Kidney epithelial cell (primary cell): ENCODE results near the gene DGKA. TPM values are rescaled to one million over a fixed set of nuclear protein-coding genes. Genes with fewer than 3 reads are reported as not detected.

Experiments used
- DNase-seq: peaks from one replicate; pipeline ENCODE4 v3.0.0-alpha.2; 2010; ENCODE audit warnings: low read depth
- H3K27me3 ChIP-seq: 2 replicates; pipeline ENCODE4 v1.6.0; 2011; ENCODE audit warnings: low read length; ENCODE audit not compliant: control insufficient read depth, insufficient read depth
- H3K36me3 ChIP-seq: 2 replicates; pipeline ENCODE4 v1.5.1; 2011; ENCODE audit warnings: low read length; ENCODE audit not compliant: control insufficient read depth, insufficient read depth
- H3K4me3 ChIP-seq: 2 replicates; pipeline ENCODE4 v1.5.1; 2011; ENCODE audit warnings: low read depth, mild to moderate bottlenecking, control low read depth, low read length
- total RNA-seq: library from RNA; depleted of rRNA; stranded (reverse); fragments of >200 nt; gene quantifications from 2 replicates; pipeline ENCODE4 v1.2.3, GENCODE V29; 2015
- TF ChIP-seq, protein P1 (sequence below): IDR thresholded peaks from 2 replicates; pipeline ENCODE4 v1.5.1; 2011; ENCODE audit warnings: mild to moderate bottlenecking, moderate library complexity, low read length, control low read depth, inconsistent platforms; ENCODE audit not compliant: insufficient read depth, poor library complexity, severe bottlenecking

DGKA gene
- total RNA-seq, 1 donor from 2014 or later = 59.4 TPM

DNA sequence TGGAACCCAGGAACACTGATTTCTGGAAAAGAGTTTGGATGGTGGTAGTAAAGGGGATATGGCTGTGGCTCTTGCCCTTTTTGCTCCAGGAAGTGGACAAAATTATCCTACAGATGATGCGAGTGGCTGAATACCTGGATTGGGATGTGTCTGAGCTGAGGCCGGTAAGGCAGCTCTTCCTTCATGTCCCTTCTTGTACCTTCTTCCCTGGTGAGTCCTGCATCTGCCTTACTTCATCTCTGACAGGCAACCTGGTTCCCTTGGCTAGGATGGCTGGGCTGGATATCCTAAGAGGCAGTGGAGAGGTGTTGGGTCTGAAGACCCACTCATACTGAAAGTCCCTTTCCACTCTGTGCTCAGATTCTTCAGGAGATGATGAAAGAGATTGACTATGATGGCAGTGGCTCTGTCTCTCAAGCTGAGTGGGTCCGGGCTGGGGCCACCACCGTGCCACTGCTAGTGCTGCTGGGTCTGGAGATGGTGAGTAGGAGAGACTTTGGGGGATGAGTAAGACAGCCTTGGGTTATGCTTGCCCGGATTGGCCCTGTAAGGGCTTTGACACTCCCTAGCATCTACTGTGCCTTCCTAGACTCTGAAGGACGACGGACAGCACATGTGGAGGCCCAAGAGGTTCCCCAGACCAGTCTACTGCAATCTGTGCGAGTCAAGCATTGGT lies 8.0 kb downstream of the DGKA start:
- Histone ChIP-seq H3K36me3 (no peaks in the 10 kb centered on the region), H3K4me3 (no peak overlapping the region), H3K27me3 (no peaks in the 10 kb centered on the region)
- DNase-seq = no peak
- TF ChIP-seq, protein P1, sequence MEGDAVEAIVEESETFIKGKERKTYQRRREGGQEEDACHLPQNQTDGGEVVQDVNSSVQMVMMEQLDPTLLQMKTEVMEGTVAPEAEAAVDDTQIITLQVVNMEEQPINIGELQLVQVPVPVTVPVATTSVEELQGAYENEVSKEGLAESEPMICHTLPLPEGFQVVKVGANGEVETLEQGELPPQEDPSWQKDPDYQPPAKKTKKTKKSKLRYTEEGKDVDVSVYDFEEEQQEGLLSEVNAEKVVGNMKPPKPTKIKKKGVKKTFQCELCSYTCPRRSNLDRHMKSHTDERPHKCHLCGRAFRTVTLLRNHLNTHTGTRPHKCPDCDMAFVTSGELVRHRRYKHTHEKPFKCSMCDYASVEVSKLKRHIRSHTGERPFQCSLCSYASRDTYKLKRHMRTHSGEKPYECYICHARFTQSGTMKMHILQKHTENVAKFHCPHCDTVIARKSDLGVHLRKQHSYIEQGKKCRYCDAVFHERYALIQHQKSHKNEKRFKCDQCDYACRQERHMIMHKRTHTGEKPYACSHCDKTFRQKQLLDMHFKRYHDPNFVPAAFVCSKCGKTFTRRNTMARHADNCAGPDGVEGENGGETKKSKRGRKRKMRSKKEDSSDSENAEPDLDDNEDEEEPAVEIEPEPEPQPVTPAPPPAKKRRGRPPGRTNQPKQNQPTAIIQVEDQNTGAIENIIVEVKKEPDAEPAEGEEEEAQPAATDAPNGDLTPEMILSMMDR = no peak

DNA sequence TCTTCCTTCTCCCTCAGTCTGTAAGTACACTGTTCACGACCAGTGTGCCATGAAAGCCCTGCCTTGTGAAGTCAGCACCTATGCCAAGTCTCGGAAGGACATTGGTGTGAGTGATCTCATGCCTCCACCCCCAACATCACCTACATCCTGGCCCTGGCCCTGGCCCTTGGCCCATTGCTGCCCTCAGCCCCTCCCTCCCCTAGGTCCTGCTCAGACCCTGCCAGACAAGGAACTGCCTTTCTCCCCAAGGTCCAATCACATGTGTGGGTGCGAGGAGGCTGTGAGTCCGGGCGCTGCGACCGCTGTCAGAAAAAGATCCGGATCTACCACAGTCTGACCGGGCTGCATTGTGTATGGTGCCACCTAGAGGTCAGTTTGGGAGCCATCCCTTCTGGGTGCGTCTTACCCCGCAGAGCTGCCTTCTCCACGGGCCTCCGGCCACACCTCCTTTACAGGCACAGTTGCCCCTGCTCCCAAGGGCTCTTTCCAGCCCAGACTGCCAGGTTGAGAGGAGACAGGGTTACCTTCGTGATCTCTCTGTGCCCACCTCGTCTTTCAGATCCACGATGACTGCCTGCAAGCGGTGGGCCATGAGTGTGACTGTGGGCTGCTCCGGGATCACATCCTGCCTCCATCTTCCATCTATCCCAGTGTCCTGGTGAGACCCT lies 9.2 kb downstream of the DGKA start:
- Histone ChIP-seq H3K27me3 (no peaks in the 10 kb centered on the region), H3K36me3 (no peaks in the 10 kb centered on the region), H3K4me3 (no peak overlapping the region)
- TF ChIP-seq, protein P1 = peak; percentile 92
- no peak for DNase-seq

DNA sequence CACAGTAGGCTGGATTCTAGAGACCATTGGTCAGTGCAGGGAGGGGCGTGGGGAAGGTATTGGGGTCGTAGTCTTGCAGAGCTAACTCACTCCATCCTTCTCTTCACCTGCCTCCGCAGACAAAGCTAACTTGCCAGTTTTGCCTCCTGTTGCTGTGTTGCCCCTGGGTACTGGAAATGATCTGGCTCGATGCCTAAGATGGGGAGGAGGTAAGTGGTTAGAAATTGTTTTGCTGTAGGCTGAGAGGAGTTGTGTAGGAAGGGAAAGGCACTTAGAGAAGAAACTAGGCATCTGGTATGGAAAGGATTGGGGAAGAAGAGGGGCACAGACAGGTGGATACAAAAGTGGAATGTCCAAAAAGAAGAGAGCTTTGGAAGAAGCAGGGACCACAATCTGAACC lies 11.1 kb downstream of the DGKA start:
- Histone ChIP-seq H3K27me3 (no peaks in the 10 kb centered on the region), H3K4me3 (no peak overlapping the region), H3K36me3 (no peaks in the 10 kb centered on the region)
- TF ChIP-seq, protein P1 = no peak
- DNase-seq = no peak

DNA sequence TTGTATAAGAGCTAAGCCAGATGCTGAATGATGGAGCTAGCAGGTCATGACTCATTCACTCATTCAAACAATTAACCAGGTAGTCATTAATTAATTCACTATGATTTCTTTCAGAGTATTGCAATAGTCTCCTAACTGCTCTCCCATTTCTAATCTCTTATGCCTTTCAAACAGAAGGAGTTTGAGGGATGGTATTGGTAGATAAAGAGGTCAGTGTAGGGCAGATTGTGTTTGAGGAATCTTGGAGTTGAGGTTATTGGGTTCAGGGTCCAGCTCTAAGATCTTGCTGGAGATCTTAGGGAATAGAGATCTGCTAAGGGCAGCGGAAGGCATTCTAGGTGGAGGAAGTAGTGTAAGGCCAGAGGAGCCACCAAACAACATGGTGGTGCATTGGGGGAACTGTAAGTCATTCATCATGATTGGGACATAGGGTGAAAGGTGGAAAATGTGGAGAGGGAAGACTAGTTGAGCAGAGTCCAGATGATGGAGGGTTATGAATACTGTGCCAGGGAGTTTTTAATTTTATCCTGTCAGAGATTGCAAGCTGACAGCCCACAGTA lies 11.7 kb downstream of the DGKA start:
- no peaks in the 10 kb centered on the region for H3K27me3 ChIP-seq
- no peak overlapping the region for H3K4me3 ChIP-seq
- H3K36me3 ChIP-seq = no peaks in the 10 kb centered on the region
- TF ChIP-seq, protein P1 = no peak
- no peak for DNase-seq

DNA sequence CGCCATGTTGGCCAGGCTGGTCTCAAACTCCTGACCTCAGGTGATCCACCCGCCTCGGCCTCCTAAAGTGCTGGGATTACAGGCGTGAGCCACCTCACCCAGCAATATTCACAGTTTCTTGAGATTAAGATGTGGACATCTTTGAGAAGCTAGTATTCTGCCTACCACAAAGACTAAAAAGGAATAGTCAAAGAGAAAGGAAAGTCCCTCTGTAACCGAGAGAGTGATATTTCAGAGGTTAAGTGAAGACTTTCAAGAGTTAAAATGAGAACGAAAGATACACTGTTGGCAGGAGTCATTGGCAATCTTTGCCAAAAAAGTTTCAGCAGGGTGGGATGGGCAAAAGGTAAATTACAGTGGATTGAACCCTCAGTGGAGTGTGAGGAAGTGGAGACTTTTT lies 15.6 kb downstream of the DGKA start:
- DNase-seq = no peak
- H3K27me3 ChIP-seq = no peaks in the 10 kb centered on the region
- TF ChIP-seq, protein P1 = no peak
- no peaks in the 10 kb centered on the region for H3K36me3 ChIP-seq
- no peak overlapping the region for H3K4me3 ChIP-seq
